Kidney capillary endothelial cell (primary cell): ENCODE results near the gene DENND1B.

Experiments
- DNase-seq: peaks from one replicate; pipeline ENCODE4 v3.0.0-alpha.2; 2018; ENCODE audit warnings: low spot score

Gene DENND1B

DNA sequence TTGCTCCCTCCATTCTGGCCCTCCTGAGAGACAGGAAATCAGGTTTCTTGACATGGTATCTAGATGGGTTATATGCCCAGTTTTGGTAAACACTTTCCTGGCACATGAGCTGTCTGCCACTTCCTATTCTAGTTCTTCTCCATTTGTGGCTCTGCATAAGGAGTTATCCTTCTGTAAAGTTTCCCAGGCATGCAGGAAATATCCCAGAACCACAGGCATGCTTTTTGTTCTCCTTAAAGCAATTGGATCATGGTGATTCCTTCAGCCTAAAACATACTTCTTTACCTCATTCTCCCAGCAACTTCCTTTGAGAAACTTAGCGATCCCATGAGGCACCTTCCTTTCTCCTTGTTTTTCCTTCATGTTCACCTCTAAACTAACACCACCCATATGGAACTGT is 307.4 kb downstream of the DENND1B start:
- no peak for DNase-seq

DNA sequence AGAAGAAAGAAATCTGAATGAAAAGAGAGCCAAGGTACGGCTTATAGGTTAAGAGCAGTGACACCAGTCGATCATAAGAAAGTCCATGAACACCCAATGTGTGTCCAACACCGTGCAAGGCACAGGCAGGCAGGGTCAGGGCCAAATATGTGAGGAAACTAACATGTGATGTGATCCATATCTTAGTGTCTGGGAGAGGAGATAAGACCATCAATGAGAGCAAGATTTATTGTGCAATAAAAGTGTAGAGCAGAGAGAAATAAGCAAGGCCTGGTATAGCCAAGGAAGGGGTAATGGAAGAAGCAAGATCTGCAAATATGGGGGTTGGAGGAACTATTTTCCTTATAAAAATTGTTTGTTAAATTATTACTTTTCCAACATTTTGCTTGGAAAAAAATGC is 308.5 kb downstream of the DENND1B start:
- DNase-seq, result no peak

DNA sequence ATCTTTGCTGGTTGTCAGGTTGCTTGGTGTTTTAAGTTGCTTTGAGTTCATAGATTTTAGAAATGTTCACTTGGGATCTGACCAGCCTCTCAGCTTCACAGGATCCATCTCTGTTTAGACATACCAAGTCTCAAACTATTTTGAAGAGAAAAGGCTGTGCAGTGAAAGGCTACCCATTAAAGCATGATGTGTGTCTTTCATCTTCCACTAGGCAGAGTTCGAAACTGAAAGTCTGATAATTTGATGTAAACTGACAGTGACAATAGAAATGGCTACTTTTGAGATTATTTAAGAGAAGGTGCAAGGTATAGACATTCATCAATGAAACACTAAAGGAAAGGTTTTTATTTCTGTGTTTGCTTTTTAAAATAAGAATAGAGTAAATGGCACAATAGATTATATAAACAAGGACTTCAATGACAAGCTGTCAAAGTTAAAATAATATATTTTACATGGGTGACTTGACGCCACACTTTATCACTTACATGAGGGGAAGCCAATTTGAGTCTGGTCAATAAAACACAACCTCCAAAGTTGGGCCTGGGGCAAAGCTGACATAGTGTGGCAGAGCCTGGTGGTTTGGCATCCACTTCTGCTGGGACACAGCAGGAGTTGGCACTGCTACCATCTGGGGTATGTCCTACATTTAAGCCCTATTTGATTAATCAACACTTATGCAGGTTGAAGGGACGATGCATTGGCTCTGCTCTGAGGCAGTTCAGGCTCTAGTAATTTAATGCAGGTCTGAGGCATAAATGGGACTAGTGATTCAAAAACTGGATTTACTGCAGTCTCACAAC is 309.6 kb downstream of the DENND1B start:
- no peak for DNase-seq

DNA sequence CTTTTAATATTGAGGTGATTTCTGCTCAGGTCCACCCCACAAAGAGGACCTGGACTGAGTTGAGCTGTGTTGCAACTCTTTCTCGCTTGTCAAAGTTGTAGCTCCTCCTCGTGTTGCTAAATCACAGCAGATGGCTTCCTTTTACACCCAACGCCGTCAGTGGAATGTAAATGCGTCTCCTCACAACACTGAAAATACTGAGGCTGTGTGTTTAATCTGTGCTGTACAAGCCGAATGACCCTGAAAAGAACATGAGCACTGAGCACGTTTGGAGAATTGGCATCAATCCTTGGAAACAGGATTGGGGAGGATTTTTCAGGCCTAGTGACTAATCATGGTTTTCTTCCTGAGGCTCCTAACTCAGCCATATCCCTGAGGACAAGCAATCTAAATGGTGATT is 311.2 kb downstream of the DENND1B start:
- DNase-seq, result no peak

DNA sequence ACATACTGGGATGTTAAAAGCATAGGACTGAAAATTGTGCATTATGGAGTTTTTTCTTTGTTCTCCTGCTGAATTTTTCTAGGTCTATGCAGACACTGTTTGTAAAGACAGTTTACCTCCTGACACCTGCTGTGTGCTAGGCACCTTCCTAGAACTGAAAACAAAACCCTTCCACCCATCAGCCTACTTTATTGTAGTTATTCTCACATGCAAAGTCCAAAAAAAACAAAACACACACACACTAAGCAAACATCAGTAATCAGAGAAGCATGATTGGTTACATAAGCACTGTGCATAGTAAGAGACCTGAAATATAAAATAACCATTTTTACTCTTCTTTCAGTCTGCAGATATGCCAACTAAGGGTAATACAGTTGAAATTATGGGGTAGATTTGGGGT is 312.1 kb downstream of the DENND1B start:
- no peak for DNase-seq

DNA sequence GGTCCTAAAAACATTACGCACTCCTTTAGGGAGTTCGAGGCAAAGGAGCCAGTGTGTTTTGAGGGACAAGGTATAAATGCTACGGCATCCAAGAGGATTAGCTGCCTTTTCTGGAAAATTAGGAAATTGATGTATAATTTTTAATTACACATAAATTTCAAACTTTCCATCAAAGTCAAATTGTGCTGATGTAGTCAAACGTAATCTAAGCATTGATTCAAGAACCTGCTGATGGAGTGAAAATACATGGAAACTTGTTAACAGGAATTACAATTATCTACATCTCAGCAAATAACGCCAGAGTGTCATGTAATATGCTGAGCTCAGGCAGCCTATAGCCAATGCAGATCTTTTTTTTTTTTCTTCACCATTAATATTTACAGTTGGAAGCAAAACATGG is 312.7 kb downstream of the DENND1B start:
- DNase-seq, result no peak
